OCI-LY1 (cell line): ENCODE measurements around the gene SYT9.

ENCODE experiments used
- EZH2 ChIP-seq: fragments of 200-600 bp; sonication (generic), shearing (Covaris generic); IDR thresholded peaks from 2 replicates; pipeline ENCODE4 v1.8.0; 2017; ENCODE audit warnings: borderline replicate concordance, mixed run types, mild to moderate bottlenecking, antibody characterized with exemption, low read length, moderate library complexity, mixed read lengths
- TF ChIP-seq, protein P1 (sequence below): fragments of 200-600 bp; sonication (generic), shearing (Covaris generic); IDR thresholded peaks from 2 replicates; pipeline ENCODE4 v1.5.1; 2017; ENCODE audit warnings: mild to moderate bottlenecking, antibody characterized with exemption, low read length, moderate library complexity, mixed read lengths

DNA sequence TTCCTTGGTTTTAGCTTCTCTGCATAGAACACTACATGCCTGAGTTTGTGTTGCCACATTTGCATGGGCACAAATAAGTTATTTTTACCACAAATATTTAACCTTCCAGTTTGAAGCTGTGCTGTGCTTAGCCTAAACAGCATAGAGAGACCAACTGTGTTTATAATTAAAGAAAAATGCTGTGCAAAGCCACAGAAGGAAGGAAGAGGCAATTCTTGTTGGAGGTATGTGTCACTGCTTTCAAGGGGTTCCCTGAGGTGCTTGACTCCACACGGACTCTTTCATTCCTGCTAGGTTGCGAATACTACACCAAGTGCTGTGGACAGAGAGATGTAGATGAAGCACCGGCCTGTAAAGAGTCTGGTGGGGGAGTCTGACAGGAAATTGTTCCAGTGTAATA, 186.0 kb downstream of the SYT9 start:
- TF ChIP-seq, protein P1, sequence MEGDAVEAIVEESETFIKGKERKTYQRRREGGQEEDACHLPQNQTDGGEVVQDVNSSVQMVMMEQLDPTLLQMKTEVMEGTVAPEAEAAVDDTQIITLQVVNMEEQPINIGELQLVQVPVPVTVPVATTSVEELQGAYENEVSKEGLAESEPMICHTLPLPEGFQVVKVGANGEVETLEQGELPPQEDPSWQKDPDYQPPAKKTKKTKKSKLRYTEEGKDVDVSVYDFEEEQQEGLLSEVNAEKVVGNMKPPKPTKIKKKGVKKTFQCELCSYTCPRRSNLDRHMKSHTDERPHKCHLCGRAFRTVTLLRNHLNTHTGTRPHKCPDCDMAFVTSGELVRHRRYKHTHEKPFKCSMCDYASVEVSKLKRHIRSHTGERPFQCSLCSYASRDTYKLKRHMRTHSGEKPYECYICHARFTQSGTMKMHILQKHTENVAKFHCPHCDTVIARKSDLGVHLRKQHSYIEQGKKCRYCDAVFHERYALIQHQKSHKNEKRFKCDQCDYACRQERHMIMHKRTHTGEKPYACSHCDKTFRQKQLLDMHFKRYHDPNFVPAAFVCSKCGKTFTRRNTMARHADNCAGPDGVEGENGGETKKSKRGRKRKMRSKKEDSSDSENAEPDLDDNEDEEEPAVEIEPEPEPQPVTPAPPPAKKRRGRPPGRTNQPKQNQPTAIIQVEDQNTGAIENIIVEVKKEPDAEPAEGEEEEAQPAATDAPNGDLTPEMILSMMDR: no peak
- no peak for TF ChIP-seq EZH2
